GM21515 (cell line): Measurements from ENCODE around the gene STXBP6.
"Not testable (repeated sequence)": the region's sequence is repeated elsewhere in the genome, so short reads cannot be mapped to it uniquely, and the experiment has no call there.

Experiments used
- ATAC-seq: cut with Tn5 transposase; IDR thresholded peaks from one replicate; pipeline ENCODE4 v1.9.1; 2021; ENCODE audit not compliant: unreplicated experiment

STXBP6 gene

GRCh38 chr14:24838945-24839616 is 210.9 kb downstream of the STXBP6 start:
- no peak for ATAC-seq

DNA sequence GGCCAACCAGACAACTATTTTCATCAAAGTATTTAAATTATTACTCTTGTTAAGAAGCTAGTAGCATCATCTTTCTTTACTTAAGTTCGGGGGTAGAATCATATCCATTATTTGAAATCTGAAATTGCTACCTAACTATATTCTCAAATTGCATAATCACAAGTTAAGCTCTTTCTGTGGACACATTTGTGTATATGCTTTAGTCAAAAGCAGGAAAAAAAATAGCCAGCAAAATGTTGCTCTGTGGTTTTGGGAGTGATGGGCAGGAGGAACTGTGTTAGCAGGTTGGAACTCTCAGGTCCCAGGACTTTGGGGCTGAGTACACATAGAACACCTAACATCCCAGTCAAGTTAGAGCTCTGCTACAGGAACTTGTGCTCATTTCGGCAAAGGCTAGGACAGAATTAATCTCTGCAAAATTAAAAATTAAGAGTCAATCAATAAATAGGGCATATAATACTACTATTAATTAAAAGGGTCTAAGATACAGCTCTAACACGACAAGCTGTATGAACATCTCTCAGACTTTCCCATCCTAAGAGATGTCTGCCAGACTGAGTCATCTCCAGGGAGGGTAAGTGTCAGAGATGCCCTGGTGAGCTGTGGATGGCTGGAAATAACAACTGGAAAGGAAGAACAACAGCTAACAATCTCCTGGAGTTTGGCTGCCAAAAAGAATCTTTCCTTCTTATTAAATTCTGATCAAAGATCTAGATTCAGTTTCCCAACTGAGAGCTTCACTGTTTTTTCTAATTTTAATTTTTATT is 212.5 kb downstream of the STXBP6 start:
- no peak for ATAC-seq

DNA sequence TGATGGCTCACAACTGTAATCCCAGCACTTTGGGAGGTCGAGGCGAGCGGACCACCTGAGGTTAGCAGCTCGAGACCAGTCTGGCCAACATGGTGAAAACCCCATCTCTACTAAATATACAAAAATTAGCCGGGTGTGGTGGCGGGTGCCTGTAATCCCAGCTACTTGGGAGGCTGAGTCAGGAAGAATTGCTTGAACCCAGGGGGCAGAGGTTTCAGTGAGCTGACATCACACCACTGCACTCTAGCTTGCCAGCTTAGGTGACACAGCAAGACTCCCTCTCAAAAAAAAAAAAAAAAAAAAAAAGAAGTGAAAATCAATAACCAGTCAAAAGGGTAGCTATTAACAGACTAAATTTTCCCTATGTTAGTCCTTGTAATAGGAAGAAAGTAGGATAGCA is 213.6 kb downstream of the STXBP6 start:
- not testable (repeated sequence) for ATAC-seq

GRCh38 chr14:24834956-24835355 is 215.0 kb downstream of the STXBP6 start:
- ATAC-seq = no peak

DNA sequence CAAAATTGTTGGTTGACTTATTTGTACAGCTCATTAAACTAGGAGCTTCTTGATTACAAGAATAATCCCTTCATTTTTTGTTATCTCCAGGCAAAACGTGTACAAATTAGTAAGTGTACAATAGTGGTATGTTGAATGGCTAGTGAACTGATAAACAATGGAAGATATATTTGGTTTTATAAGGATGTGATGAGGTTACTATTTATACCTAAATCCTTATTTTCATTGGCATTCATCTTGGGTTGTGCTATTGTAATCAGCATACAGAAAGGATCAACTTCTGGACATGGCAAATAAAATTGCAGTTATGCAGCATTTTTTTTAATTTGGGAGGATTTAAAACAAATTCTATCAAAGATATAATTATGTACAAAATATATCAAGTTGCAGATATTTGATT is 216.6 kb downstream of the STXBP6 start:
- no peak for ATAC-seq

DNA sequence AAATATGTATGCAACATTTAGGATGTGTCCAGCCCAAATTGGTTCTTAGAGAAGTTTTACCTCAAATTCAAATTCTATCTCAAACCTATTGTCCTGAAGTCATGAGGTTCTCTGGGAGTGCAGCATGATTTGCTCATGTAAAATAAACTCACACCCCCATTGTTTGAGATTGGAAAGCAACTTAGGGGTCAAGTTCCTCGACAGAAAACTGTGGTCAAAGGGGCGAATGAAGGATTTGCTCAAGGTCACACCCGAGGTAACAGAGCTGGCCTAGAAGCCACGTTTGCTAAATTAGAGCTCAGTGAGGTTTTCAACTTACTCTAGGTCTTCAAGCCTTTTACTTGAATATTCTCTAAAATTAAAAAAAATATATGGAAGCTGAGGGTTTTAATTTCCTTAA is 218.3 kb downstream of the STXBP6 start:
- no peak for ATAC-seq

DNA sequence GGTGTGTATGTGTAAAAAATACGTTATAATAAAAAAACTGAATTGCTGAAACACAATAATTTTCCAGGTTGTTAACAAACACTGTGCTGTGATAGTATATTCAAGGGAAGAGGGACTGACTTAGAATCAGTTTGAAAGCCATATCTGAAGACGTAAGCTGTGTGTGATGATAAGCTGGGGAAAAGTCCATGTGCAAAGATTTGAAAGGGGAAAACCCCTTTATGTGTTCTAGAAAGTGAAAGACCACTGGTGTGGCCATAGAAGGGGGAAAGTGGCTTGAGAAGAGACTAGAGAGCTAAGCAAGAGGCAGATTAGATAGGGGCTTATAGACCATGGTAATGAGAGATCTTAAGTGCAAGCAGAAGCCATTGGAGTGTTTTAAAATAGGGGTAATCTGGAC is 220.1 kb downstream of the STXBP6 start:
- ATAC-seq = no peak

DNA sequence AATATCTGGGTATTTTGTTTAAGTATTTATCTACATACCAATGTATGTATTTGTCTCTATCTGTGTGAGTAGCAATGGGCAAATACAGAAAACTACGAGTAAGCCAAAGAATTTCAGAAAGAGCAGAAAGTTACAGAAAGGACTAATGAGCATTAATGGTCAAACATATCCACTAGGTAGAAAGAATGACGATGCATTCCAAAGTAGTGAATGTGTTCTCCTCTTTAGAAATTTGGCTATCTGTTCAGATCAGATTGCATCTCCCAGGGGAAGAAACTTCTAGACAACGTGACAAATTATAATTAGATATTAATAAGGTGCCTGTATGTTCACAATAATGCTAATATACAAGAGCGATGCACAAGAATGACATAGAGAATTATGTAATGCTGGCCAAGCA is 221.5 kb downstream of the STXBP6 start:
- no peak for ATAC-seq

- ATAC-seq = no peak
Observed at GRCh38 chr14:24826390-24826789, 223.6 kb downstream of the STXBP6 start.

- no peak for ATAC-seq
Observed at GRCh38 chr14:24820616-24821015, 229.3 kb downstream of the STXBP6 start.

DNA sequence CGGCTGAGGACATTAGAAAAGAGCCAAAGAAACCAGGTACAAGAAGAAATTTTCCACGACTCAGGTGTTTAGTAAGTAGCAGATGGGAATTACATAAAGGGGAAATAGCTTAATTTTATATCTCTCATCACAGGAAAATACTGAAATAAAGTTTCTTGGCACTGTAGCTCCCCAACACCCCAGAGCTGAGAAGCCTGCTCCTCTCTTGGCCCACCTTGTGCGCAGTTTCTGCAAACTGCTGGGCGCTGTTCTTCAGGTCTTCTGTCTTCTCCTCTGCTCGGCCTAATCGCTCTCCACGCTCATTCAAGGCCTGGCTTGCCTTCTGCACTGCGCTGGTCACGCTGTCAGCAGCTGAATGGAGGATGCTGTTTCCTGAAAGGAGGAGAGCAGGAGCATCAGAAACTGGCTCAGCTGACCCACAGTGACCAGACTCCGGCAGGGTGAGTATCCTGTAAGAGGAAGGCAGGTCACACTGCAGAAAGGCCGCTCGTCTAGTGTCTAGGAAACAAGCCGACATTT is 231.1 kb downstream of the STXBP6 start:
- ATAC-seq = no peak

- ATAC-seq = no peak
Observed at GRCh38 chr14:24818058-24818822, 231.7 kb downstream of the STXBP6 start.

DNA sequence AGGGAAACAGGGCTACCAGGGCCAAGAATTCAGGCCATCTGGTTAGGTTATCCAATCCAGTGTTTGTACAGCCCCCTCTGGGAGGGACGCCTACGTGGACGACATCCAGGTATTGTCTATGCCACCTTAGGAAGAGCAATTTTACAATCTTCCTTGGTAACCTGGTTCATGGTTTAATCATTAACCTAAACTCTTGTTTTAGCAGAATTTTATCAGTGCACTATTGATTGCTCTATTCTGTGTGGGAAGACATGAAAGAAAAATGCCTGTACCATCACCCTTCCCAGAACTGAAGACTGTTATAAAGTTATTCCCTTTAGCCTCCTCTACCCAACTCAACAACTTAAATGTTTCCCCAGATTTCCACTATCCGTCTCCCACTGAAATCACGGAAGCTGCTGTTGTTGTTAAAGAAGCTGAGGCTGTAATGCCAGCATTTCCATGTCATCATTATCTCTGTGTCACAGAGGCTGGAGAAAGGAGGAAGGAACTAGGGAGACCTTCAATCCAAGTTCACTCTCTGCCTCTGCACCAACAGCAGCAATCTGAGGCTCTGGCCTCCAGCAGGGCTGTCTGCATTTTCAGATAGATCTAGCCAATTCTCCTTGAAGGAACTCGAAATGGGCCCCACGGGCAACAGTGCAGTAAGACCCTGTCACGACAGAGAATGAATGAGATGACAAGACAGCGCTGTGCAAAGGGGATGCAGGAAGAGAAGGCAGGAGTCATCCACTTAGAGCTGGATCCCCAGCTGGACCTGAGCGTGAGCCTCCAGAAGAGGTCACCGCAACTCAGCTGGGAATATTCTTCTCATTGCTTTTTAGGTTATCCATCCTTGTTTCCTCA is 232.5 kb downstream of the STXBP6 start:
- ATAC-seq = no peak

DNA sequence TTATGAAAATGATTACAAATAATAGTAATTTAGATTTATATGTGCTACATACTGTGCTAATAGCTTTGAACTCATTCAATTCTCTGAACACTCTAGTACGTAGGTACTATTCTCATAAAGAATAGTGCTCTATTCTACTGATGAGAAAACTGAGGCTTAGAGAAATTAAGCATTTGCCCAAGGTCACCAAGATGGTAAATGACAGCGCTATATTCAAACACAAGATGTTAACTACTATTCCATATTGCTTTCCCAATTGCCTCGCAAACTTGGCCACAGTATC is 233.1 kb downstream of the STXBP6 start:
- ATAC-seq = no peak

DNA sequence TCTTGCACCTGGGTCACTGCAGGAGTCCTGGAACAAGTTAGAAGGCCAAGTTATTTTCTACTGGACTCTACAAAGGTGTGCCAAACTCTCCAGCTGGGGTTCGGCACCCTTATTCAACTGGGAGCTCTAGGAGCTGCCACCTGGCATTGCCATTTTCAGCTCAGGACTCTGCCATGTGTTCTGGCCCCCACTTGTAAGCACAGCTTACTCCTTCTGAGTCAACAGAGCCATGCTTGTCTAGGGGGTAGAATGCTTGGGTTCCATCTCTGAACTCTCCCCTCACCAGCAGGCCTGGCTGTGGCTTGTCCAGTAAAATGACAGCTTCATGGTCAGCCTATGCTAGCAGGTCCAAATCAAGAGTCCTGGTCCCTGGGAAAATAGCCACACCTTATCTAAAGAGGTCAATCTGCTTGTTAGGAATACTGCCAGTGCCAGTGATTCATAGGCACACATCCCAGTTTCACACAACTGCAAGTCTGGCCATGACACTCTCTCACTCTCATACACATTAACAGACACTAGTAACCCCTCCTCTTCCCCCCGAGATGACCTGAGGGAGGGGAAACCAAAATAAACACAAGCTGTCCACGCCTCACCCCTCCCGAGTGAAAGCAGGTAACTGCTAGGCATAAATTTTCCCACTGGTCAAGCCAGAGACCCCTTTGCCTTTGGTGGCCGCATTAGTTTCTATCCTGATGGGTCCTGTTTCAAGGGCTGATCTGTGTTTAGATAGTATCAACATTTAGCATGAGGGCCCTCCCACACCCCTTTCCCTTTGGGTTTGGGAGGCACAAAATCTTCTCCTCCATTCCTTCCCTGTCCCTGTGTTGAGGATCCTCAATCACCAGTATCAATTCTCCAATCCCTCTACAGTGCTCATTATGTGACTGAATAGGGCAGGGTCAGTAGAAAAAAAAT is 233.7 kb downstream of the STXBP6 start:
- ATAC-seq = no peak

DNA sequence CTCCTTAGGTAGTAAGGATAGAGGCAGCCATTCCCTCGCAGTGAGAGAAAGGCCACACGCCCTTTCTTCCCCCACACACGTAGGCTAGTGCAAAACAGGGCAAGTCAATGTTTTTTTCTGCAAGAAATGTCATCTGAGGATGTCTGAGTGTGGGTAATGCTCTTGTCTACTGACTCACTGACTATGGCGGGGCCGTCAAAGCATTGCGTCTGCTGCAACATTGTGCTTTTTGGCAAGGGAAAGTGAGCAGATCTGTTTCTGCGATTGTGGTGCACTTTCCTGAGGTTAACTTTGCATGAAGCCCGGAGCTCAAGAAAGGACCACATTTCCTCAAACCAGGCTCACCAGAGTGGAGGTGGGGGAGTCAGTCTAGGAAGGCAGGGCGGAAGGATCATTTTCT is 234.4 kb downstream of the STXBP6 start:
- no peak for ATAC-seq

DNA sequence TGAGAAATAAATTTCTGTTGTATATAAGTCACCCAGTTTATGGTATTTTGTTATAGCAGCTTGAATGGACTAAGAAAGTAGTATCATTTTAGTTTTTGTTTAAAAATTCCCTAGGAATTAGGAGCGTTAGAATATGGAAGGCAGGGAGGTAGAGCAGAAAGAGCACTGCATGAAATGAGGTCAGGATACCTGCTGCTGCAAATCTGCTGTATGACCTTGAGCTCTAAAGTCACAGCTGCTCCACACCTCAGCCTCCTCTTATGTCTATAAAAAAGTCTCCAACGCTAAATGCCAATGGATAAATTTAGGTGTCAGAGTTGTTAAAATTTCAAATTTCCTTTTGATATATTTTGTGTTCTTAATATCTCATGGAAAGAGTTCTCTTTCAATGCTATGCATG is 235.0 kb downstream of the STXBP6 start:
- no peak for ATAC-seq

GRCh38 chr14:24814346-24814745 is 235.6 kb downstream of the STXBP6 start:
- no peak for ATAC-seq

DNA sequence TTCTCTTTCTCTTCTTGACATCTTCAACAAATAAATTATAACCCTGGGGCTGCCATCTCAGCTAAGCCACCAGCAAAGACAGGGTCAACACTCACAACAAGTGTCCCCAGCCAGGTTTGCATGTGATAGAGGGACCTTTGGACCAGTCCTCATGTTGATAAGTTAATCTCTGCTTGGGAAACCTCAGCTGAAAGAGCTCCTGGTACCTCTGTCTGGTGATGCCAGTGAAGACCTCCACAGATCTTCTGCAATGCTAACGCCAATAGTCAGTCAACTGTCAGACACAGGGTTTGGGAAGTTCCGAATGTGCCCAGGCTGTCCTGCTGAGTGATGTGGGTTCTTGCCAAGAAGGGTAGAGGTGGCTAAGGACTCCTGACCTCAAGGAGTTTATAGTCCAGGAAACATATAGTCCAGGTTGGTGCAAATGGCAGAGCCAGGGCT is 236.1 kb downstream of the STXBP6 start:
- ATAC-seq = no peak
